HG03469 (cell line): ENCODE data around the gene IFI35.
"Not testable (repeated sequence)": the region's sequence is repeated elsewhere in the genome, so short reads cannot be mapped to it uniquely, and the experiment has no call there.

Experiments
- ATAC-seq: cut with Tn5 transposase; IDR thresholded peaks from one replicate; pipeline ENCODE4 v1.9.1; 2021; ENCODE audit warnings: mild to moderate bottlenecking, moderate library complexity, moderate number of reproducible peaks; ENCODE audit not compliant: unreplicated experiment

The IFI35 gene

DNA sequence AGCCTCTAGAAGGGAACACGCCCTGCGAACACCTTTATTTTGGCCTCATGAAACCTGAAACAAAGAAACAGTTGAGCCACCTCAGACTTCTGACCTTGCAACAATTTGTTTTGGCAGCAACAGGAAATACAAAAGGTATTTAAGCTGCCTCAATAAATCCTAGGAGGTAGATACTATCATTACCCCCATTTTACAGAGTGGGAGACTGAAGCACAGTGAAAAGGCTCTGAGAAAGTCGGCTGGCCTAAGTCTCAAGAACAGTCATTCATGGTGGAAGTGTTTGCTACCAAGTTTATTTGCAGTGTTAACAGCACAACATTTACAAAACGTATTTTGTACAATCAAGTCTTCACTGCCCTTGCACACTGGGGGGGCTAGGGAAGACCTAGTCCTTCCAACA is 37.4 kb downstream of the IFI35 start:
- no peak for ATAC-seq

- no peak for ATAC-seq
Observed at GRCh38 chr17:43051969-43052368, 45.4 kb downstream of the IFI35 start.

- not testable (repeated sequence) for ATAC-seq
Observed at GRCh38 chr17:43053008-43053407, 46.4 kb downstream of the IFI35 start.

- no peak for ATAC-seq
Observed at GRCh38 chr17:43056051-43056450, 49.5 kb downstream of the IFI35 start.

DNA sequence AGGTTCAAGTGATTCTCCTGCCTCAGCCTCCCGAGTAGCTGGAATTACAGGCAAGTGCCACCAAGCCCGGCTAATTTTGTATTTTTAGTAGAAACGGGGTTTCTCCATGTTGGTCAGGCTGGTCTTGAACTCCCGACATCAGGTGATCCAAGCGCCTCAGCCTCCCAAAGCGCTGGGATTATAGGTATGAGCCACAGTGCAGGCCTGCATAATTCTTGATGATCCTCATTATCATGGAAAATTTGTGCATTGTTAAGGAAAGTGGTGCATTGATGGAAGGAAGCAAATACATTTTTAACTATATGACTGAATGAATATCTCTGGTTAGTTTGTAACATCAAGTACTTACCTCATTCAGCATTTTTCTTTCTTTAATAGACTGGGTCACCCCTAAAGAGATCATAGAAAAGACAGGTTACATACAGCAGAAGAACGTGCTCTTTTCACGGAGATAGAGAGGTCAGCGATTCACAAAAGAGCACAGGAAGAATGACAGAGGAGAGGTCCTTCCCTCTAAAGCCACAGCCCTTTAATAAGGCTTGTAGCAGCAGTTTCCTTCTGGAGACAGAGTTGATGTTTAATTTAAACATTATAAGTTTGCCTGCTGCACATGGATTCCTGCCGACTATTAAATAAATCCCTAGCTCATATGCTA is 56.5 kb downstream of the IFI35 start:
- ATAC-seq = no peak
